GM12891 (cell line): ENCODE results near the gene DOK4.

ENCODE experiments used
- POLR2AphosphoS5 ChIP-seq: IDR thresholded peaks from 2 replicates; pipeline ENCODE4 v1.6.1; 2011; ENCODE audit warnings: low read depth, low read length, control low read depth
- TAF1 ChIP-seq: IDR thresholded peaks from 2 replicates; pipeline ENCODE4 v1.6.1; 2011; ENCODE audit warnings: low read depth, low read length, control low read depth

- TF ChIP-seq TAF1 (no peak), POLR2AphosphoS5 (no peak)
Observed at GRCh38 chr16:57462978-57463362, 23.3 kb downstream of the DOK4 start.
